ENCODE data around the gene BCKDK.

DNA sequence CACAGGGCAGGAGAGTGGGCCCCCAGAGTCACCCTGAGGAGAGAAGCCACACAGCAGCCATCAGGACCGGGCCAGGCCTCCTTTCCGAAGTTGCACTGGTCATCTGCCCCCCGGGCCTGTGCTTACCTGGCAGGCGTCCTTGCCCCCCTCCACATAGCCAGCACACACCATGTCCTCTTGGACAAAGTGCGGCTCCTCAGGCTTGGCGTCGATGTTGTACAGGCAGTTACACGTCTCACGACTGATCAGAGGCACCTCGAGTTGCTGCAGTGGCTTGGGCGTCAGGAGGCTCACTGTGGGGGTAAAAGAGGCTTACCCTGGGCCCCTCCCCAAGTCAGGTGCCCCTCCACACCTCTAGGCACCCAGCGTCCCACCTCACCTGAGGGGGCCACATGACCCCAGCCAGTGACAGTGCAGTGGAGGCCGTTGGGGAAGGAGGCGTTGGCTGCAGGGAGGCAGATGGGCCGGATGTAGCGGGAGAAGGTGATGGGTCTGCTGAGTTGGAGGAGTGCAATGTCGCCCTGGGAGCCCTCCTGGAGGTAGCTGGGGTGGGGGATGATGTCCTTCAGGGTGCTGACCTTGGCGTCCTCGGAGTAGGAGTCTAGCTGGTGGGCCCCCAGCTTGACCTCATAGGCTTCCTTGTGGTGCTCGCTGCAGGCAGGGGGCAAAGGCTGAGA lies 24.3 kb downstream of the BCKDK start:
- TF ChIP-seq, protein P1, sequence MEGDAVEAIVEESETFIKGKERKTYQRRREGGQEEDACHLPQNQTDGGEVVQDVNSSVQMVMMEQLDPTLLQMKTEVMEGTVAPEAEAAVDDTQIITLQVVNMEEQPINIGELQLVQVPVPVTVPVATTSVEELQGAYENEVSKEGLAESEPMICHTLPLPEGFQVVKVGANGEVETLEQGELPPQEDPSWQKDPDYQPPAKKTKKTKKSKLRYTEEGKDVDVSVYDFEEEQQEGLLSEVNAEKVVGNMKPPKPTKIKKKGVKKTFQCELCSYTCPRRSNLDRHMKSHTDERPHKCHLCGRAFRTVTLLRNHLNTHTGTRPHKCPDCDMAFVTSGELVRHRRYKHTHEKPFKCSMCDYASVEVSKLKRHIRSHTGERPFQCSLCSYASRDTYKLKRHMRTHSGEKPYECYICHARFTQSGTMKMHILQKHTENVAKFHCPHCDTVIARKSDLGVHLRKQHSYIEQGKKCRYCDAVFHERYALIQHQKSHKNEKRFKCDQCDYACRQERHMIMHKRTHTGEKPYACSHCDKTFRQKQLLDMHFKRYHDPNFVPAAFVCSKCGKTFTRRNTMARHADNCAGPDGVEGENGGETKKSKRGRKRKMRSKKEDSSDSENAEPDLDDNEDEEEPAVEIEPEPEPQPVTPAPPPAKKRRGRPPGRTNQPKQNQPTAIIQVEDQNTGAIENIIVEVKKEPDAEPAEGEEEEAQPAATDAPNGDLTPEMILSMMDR (IDR thresholded peaks at IDR 0.05): no peak
- TF ChIP-seq POLR2A (IDR thresholded peaks at IDR 0.05) (no peak), EP300 (IDR thresholded peaks at IDR 0.05) (no peak)

All from tibial nerve (tissue), 4 donors.